Gastrocnemius medialis (tissue), 4 donors: Measurements from ENCODE around the gene CRAMP1.

ENCODE experiments used
- POLR2A ChIP-seq, 2 donors: fragments of 450-650 bp; IDR thresholded peaks; one replicate each; pipeline ENCODE4 v1.6.1; 2017; ENCODE audit warnings: antibody characterized with exemption in 2 of 2, mild to moderate bottlenecking in 2 of 2, moderate library complexity in 2 of 2
- TF ChIP-seq, protein P1 (sequence below), 5 experiments: fragments of 450-650 bp in 3 of 5; fragments of 200-600 bp in 2 of 5; sonication (generic) in 2 of 5; IDR thresholded peaks in 4 of 5; conservative IDR thresholded peaks in 1 of 5; 1 replicate in 4 of 5; 2 replicates in 1 of 5; pipeline ENCODE4 v1.5.1; 2016 to 2019; ENCODE audit warnings: antibody characterized with exemption in 5 of 5, mild to moderate bottlenecking in 3 of 5, moderate library complexity in 3 of 5

DNA sequence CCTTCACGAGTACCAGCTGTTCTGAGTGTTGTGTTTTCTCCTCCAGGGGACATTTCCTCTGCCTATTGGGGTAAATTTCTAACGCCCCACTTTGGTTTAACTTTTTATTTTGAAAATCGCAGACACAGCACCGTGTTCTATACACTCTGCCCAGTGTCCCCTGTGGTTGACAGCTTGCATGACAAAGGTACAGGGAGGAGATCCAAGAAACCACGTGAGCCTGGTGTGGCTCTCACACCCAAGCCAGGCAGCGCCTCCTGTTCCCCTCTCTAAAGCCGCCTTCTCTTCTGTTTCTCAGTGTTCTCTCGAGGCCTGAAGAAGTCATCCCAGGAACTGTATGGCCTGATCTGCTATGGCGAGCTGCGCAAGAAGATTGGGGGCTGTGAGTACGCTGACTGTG is 25.4 kb downstream of the CRAMP1 start:
- TF ChIP-seq, protein P1, sequence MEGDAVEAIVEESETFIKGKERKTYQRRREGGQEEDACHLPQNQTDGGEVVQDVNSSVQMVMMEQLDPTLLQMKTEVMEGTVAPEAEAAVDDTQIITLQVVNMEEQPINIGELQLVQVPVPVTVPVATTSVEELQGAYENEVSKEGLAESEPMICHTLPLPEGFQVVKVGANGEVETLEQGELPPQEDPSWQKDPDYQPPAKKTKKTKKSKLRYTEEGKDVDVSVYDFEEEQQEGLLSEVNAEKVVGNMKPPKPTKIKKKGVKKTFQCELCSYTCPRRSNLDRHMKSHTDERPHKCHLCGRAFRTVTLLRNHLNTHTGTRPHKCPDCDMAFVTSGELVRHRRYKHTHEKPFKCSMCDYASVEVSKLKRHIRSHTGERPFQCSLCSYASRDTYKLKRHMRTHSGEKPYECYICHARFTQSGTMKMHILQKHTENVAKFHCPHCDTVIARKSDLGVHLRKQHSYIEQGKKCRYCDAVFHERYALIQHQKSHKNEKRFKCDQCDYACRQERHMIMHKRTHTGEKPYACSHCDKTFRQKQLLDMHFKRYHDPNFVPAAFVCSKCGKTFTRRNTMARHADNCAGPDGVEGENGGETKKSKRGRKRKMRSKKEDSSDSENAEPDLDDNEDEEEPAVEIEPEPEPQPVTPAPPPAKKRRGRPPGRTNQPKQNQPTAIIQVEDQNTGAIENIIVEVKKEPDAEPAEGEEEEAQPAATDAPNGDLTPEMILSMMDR (IDR thresholded peaks at IDR 0.05 in 4 of 5, conservative IDR thresholded peaks at IDR 0.05 in 1 of 5), result no peak
- TF ChIP-seq POLR2A (IDR thresholded peaks at IDR 0.05), result no peak
